TTC549 (cell line): ENCODE results near the gene OBSCN.

ENCODE experiments used
- FAIRE-seq: peaks from 2 replicates; lab custom pipeline; 2012; peaks lifted over from hg19 to GRCh38; lab: Jason Lieb, UNC

OBSCN gene

GRCh38 chr1:228190778-228191177 lies 17.1 kb upstream of the OBSCN start:
- FAIRE-seq: no peak

GRCh38 chr1:228194436-228194835 lies 13.4 kb upstream of the OBSCN start:
- FAIRE-seq: no peak

DNA sequence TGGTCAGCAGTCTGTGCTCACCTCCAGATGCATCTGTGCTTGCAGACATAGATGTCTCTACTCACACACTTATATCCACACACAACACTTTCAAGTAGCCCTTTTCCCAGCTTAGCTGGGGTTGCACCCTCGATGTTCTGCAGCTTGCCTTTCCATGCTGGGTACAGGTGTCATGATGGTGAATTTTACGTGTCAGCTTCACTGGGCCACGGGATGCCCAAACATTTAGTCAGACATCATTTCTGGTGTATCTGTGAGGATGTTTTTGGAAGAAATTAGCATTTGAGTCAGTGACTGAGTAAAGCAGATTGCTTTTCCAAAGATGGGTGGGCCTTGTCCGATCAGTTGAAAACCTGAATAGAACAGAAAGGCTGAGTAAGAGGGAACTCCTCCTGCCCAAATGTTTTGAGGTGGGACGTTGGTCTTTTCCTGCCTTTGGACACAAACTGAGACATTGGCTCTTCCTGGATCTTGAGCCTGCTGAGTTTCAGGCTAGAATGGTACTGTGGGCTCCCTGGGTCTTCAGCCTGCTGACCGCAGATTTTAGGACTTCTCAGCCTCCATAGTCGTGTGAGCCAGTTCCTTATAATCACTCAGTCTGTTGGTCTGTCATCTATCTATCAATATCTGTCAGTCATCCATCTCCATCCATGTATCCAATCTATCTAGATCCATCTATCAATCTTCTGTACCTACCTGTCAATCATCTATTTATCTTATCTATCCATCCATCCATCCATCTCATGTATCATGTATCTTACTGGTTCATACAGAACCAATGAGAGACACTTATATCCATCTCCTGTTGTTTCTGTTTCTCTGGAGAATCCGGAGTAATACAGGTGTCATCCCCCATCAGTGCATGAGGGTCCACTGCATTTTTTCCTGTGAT lies 12.7 kb upstream of the OBSCN start:
- no peak for FAIRE-seq

GRCh38 chr1:228197555-228198147 lies 10.2 kb upstream of the OBSCN start:
- no peak for FAIRE-seq

- FAIRE-seq: peak; percentile 75
Observed at GRCh38 chr1:228198977-228199590, 8.8 kb upstream of the OBSCN start.

DNA sequence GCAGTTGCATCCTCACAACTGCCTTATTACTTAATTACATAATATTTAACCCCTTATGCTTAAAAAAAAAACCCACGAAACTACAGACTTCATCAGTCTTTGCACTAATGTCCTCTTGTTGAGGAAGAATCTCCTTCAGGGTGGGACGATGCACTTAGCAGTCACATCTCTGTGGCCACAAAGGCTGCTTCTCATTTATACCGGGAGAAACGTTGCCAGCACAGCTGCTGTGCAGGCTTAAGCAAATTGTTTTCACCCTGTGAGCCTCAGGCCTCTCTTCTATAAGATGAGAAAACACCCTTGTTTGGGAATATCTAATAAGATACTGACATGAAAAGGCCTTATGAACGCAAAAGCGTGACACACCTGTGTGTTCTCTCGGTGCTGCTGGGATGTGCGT lies 2.9 kb upstream of the OBSCN start:
- no peak for FAIRE-seq

- FAIRE-seq: no peak
Observed at GRCh38 chr1:228205526-228206436, 2.1 kb upstream of the OBSCN start.

GRCh38 chr1:228206582-228207351 lies 1.1 kb upstream of the OBSCN start:
- FAIRE-seq: no peak

GRCh38 chr1:228207381-228207810 lies 448 bp upstream of the OBSCN start:
- no peak for FAIRE-seq

GRCh38 chr1:228208831-228209551 lies 1.1 kb downstream of the OBSCN start:
- FAIRE-seq: no peak

DNA sequence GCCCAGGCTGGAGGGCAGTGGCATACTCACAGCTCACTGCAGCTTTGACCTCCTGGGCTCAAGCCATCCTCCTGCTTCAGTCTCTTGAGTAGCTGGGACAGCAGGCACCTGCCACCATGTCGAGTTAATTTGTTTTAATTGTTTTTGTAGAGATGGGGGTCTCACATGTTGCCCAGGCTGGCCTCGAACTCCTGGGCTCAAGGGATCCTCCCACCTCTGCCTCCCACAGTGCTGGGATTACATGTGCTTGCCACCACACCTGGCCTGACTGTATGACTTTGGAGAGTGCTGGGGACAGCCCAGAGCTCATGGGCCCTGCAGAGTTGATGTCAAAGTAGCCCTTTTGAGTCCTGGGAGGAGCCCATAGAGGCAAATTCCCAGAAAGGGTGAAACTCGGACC lies 1.8 kb downstream of the OBSCN start:
- FAIRE-seq: no peak

GRCh38 chr1:228210076-228210651 lies 2.3 kb downstream of the OBSCN start:
- FAIRE-seq: no peak

GRCh38 chr1:228210712-228211530 lies 3.1 kb downstream of the OBSCN start:
- FAIRE-seq: no peak

- FAIRE-seq: no peak
Observed at GRCh38 chr1:228211531-228212414, 3.9 kb downstream of the OBSCN start.

- FAIRE-seq: no peak
Observed at GRCh38 chr1:228212415-228212965, 4.6 kb downstream of the OBSCN start.

DNA sequence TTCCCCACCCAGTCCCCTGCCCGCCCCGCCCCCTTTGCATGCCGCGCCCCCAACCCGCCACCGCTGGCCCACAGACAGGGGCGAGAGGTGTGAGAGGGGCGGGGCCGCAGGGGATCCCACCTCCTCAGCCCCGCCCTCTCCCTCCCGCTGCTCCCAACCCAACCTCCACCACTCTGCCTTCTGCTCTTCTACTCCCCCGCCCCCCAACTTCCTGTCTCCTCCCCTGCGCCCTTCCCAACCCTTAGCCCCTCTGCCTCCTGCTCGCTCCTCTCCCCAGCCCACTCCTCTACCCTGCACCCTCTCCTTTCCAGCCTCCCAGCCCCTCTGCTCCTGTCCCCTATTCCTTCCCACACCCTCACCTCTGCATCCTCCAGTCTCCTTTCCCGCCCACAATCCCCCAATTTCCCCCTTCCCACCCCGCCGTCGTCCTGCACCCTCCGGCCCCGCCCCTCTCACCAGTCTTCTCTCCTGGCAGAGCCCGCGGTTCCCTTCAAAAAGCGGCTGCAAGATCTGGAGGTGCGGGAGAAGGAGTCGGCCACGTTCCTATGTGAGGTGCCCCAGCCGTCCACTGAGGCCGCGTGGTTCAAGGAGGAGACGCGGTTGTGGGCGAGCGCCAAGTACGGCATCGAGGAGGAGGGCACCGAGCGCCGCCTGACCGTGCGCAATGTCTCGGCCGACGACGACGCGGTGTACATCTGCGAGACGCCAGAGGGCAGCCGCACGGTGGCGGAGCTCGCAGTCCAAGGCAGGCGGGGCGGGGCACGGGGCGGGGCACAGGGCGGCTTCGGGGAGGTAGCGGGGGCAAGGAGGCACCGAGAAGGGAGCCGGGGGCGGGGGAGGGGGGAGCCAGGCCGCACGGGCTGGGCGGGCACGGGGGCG lies 5.4 kb downstream of the OBSCN start:
- FAIRE-seq: no peak
